Stimulated activated CD4-positive, alpha-beta T cell treated with anti-CD3 and anti-CD28 coated beads, Interleukin-4, amount 100 ng/mL, for 48 hours (primary cell): ENCODE results near the gene REEP1.
"Not testable (repeated sequence)": the region's sequence is repeated elsewhere in the genome, so short reads cannot be mapped to it uniquely, and the experiment has no call there.

Experiments
- DNase-seq, 2 donors: peaks; one replicate each; pipeline ENCODE4 v3.0.0-alpha.2; 2020; ENCODE audit warnings: low read depth in 2 of 2

Gene REEP1

DNA sequence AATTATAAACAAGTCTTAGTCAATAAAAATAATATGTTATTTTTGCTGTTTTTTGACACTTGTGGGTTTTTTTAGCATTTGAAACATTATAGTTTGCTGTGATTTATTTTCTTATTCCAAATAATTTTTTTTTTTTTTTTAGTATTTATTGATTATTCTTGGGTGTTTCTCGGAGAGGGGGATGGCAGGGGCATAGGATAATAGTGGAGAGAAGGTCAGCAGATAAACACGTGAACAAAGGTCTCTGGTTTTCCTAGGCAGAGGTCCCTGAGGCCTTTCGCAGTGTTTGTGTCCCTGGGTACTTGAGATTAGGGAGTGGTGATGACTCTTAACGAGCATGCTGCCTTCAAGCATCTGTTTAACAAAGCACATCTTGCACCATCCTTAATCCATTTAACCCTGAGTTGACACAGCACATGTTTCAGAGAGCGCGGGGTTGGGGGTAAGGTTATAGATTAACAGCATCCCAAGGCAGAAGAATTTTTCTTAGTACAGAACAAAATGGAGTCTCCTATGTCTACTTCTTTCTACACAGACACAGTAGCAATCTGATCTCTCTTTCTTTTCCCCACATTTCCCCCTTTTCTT, 8.5 kb upstream of the REEP1 start:
- DNase-seq = not testable (repeated sequence)

DNA sequence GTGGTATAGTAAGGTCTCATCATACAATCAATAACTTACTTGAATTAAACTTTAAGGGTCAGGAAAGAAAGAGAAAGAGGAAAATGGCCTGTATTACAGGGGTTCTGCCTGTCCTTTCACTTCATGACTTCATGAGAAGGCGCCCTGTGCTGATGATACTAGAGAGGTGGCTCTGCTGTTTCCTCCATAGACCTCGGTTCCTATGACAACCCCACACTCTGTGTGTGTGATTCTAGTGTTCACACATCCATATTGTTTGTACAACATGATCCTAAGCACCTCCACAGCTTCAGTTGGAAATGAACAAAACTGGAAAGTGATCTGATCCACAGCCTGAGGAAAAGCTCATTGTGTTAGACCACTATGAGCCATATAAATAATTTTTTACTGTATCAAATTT, 7.0 kb upstream of the REEP1 start:
- no peak for DNase-seq

DNA sequence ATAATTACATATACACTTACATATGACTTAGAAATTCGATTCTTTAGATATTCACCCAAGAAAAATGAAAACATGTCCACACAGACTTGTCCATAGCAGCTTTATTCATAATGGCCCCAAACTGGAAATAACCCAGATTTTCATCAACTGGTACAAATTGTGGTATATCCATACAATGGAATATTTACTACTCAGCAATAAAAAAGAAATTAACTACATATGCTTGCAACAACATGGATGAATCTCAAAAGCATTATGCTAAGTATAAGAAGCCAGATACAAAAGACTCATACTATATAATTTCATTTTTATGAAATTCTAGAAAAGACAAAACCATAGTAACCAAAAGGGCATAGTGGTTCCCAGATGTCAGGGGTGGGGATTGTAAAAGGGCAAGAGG, 5.1 kb upstream of the REEP1 start:
- DNase-seq = no peak

DNA sequence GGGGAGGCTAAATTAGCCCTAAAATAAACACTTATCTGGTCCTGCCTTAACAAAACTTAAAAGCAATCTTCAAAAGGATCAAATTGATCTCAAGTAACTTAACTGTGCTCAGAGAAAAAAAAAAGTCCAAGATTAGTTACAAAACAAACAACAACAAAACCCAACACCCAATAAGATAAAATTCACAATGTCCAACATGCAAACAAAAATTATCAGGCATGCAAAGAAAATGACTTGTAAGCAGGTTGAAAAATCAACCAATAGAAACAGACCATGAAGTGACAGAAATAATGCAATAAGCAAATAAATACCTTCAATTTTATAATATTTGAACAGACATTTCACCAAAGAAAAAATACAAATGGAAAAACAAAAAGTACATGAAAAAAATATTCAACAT, 4.0 kb upstream of the REEP1 start:
- no peak for DNase-seq

DNA sequence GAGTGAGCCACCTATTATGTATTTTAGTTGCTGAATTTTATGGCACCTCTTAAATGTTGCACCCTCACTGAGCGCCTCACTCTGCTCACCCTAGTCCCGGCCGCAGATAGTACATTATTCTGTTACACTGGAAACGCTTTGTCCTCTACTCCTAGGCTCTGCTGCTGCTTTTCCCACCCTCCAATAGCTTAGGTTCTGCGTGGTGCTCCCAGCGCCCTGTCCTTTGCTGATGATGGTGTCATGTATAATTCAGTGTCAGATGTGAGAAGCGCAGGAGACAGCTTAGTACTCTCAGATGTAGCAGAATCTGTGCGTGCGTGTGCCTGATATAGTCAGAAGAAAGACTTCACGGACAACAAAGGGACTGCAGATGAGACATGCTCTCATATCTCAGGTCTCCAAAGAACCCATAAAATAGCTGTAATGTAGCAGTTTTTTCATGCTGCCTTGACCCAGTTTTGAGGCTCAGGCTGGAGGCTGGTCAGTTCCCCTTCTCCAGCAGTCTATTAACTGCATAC, 1.4 kb upstream of the REEP1 start:
- no peak for DNase-seq

DNA sequence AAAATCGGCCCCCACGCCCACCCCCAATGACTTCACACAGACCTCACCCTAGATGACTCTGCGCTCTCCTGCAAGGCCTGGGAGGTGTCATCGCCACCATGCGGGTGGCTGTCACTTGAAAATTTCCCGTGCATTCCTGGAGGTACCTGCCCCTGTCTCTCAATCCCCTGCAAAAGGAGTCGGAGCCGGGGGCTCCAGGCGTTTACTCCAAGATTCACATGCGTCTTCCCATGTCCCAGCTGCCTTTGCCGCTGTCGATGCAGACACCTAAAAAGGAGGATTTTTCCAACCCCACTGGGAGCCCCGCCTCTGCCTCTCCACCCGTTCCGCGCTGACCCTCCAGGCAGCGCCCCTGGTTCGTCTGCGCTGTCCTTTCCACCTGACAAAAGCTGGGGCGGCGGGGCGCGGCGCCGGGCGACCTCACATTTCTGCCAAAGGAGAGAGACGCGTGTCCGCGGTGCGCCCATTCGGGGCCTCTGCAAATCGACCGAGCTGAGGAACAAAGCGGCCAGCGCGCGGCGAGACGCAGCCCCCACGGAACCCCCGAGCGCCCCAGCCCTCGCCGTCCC, 667 bp downstream of the REEP1 start:
- DNase-seq = no peak

DNA sequence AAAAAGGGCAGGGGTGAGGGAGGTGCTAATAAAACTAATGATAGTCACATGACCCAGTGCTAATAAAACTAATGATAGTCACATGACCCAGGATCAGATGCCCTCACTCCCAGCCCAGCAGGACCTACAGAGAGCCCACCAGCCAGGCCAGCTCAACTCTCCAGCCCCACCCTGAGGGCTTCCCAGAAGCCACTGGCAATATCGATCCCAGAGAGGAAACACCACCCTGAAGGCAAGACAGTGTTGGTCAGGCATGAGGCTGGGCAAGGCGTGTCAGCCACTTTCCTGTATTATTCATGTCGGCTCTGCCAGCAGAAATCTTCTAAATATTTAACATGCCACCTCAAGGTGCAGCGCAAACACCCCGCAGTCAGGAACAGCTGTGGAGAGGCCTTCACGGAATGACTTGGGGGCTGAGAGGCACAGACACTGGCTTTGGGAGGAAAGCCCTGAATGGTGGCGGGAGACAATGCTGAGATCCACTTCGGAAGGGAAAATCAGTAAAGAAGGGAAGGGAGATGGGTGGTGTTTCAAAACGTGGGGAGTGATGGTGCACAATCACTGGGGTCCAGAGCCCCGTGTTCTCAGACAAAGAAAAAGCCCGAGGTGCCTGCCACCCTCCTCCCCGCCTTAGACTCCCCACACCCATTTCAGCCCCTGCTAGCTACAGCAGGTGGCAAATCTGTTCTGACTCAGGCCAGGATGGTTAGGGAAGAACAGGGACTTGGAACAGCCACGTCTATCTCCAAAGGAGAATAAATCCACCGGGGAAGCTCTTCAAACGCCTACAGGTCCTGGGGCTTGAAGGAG, 1.4 kb downstream of the REEP1 start:
- no peak for DNase-seq

DNA sequence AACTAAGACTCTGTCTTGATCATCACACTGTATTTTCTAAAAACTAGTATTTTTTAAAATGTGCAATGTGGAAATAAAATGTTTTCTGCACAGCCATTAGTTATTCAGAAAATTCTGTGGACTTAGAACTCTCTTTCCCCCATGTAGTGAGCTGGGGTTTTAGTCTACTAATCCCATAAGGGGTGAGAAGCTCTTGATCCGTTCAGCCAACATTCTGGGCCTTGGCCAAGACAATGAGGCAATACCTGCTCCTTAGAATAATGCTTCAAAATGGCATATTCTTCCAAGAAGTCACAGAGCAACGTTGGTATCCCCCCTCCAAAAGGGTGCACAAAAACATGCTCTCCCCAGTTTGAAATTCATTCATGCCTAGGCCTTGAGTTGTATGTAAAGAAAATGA, 4.0 kb downstream of the REEP1 start:
- no peak for DNase-seq

DNA sequence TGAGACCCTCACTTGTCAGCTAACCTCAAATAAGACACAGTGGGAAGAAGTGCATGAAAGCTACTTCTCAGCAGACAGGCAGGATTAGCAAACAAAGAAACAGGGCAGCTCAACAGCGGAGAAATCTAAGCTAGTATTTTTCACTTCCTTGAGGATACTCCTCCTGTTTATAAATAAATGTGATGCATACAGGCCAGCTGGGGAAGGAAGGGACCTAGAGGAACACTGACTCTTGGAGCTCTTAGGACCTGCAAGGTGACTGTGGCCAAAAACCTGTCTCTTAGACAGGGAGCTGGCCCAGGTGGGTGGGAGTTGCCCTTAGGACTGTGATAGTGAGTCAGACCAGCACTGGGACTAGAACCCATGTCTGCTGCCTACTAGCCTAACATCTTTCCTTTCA, 4.8 kb downstream of the REEP1 start:
- DNase-seq = no peak

DNA sequence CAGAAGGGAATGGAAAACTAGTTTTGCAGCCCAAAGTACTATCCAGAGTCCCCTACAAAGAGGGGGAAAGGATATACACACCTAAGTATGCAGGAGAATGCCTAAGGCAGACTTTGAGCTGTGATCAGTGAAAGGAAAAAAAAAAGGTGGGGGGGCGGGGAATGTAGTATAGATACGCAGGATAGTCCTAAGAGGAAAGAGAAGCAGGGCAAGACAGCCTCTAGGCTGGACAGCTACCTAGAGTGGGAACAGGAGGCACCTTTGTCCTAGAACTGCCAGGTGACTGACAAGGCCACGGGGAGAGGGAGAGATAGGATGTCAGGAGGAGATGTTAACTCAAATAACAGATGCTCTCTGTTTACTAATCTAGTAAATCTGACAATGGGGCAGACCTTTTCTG, 6.0 kb downstream of the REEP1 start:
- no peak for DNase-seq

DNA sequence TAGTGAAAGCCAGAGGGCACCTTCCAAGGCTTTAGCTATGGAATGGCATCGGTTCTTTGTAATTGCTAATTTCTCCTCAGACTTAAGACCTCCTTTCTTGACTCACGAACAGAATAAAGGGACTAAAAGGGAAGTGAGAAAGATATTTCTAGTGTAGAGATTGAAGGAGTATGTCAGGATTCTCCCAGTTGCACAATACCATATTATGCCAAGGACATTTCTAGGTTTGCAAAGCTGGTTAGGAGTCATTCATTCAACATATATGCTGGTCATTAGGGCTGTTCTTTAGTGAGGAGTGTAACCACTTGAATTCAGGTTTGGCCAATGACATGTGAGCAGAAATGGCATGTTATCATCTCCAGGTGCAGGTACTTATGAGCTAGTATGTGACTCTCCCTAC, 7.4 kb downstream of the REEP1 start:
- DNase-seq = no peak

DNA sequence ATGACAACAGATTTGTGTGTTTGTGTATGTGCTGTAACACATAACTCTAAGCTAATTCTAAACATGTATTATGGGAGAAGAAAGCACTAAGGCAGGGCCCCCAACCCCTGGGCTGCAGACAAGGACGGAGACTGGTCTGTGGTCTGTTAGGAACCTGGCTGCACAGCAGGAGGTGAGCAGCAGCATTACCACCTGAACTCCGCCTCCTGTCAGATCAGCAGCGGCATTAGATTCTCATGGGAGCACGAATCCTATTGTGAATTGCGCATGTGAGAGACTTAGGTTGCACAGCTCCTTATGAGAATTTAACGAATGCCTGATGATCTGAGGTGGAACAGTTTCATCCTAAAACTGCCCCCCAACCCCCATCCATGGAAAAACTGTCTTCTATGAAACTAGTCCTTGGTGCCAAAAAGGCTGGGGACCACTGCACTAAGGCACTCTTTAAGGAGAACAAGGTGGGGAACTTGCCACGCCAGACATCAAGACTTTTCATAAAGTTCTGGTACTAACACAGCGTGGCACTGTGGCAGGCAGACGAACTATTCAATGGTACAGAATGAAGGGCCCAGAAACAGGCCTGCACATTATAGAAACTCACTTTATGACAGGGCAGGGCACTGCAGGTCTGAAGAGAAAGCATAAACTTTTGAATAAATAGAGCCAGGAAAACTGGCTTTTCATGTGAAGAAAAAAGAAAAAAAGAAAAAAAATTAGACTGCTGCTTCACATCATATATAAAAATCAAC, 14.0 kb downstream of the REEP1 start:
- DNase-seq = no peak

DNA sequence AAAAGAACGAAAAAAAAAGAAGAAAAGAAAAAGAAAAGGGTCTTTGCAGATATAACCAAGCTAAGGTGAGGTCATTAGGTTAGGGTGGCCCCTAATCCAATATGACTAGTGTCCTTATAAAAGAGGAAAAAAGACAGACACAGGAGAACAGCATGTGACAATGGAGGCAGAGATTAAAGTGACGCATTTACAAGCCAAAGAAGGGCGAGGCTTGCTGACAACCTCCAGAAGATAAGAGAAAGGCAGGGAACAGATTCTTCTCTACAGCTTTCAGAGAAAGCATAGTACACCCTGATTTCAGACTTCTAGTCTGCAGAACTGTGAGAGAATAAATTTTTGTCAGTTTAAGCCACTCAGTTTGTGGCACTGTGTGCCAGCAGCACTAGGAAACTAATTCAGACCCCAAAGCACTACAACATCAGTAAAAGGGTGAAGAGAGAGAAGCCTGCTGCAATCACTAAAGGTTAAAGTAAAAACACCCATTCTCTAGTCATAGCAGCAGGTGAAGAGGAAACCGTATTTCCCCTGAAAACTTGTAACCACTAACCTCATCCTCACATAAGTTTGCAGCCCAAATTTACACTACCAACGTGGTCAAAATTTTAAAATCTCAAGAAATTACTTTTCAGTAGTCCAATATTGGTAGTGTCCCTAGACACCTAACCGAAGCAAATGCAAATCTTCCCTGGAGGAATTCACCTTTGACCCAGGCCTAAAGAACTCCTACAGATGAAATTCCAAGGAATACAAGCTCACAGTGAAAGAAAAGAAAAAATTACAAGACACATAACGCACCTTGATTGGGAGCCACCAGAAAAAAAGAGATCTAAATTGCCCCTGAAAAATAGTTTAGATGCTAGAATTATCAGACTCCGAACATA, 17.5 kb downstream of the REEP1 start:
- DNase-seq = no peak

DNA sequence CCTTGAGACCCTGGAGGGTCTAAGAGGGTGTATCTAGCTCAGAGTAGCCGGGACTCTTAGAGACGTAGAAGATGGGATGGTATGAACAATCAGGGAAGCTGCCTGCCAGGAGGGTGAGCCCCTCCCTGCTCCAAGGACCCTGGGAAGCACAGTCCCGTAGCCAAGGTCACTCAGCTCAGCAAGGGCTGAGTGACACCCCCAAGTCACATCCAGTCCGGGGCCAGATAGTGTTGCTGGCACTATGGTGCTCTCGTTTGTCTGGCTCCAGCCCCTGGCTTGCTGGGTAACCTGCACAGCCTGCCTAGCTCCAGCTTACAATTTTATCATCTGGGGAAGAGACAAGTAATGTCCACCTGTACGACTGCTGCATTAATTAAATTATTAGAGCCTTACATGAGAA, 22.3 kb downstream of the REEP1 start:
- DNase-seq = no peak

DNA sequence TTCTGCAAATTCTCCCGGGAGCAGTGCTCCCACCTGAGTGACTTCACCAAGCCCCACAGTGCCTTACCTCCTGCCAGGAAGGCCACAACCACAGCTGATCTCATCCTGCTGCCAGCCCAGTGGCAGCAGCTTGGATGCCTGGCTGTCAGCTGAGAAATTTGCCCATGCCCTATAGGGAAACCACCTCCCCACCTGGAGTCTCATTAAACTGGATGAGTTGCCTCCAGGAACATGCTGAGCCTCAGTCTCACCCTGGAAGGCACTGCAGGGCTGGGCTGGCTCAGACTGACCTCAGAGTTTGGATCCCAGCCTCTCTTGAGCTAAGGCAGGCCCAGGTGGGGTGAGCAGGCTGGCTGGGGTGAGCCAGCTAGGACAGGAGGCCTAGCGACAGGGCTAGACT, 23.3 kb downstream of the REEP1 start:
- DNase-seq = no peak

DNA sequence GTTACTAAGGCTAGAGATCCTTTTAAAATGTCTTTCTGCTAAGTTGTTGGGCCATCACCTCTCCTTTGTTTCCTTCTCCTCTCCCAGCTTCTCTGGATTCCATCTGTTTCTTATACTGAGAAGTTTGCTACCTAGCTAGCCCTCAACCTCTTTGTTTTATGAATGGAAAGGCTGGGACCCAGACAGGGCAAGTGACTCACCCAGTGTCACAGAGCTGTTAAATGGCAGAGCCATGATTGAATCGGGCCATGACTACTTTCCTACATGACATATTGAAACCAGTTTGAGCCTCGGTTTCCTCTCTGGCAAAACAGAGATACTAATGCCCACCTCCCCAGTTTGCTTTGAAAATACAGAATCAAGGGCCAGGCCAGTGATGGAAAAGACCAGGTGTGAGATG, 24.1 kb downstream of the REEP1 start:
- no peak for DNase-seq

DNA sequence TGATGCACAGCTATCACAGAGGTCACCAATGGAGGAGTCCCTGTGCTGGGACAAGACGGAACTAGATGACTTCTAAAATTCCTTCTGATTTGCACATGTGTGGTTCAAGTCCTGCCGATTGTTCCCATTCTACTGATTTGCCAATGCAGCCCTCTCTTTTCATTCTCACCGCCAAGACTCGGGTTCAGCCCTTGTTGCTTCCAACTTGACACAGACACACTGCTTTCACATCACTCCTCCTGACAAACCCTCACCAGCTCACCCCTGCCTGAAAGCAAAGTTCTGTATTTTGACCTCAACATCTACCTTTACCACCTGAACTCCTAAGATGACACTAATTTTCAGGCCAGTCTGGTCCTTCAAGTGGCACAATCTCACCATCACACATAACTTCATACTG, 25.5 kb downstream of the REEP1 start:
- no peak for DNase-seq

DNA sequence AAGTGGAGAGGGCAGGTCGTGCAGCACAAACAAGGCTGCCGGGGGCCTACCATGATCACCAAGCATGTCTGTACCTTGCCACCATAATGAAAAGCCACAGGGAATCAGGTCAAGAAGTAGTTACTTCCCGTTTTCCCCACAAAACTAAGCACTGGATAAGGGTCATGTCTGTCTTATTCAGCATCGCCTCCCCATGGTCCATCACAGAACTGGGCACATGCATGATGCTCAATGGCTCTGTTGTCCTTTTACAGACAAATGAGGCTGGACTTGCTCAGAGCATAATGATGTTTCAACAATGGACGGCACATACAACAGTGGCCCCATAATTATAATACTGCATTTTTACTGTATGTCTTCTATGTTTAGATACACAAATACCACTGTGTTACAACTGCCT, 27.5 kb downstream of the REEP1 start:
- DNase-seq = no peak

DNA sequence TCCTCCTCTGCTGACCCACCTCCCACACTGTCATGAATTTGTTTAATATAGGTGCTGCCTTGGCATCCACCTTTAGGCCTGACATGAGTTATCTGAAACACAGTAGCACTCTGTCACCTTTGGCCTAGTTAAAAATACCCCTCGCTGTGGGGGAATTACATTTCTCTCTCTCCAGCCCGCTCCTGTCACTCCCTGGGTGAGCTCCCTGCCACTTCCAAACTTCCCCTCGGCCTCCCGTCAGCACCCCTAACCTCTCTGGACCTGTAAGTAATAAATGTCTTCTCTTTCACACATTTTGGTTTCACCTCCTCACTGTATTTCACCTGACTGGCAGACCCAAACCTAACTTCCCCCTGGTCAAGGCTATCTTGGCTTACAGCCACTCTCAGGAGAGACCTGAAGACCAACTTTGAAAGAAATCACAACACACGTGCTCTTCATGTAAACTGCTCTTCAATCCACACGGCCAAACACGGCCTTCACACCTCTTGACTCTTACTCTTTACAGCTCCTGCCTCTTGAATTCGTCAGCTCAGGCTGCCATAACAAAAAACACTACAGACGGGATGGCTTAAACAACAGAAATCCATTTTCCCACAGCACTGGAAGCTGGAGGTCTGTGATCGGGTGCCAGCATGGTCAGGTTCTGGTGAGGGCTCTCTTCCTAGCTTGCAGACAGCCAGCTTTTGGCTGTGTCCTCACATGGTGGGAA, 28.3 kb downstream of the REEP1 start:
- DNase-seq = no peak

DNA sequence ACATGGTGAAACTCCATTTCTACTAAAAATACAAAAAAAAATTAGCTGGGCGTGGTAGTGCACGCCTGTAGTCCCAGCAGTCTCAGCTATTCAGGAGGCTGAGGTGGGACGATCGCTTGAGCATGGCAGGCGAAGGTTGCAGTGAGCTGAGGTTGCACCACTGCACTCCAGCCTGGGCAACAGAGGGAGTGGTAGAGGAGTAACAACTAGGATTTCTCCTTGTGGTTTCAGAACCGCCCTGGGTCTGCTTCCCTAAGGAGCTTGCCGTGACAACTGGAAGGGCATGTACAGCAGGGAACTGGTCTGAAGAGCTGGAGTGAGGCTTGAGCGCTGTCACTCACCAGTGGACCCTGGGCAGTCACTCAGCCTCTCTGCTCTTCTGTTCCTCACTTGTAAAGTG, 29.1 kb downstream of the REEP1 start:
- DNase-seq = no peak

DNA sequence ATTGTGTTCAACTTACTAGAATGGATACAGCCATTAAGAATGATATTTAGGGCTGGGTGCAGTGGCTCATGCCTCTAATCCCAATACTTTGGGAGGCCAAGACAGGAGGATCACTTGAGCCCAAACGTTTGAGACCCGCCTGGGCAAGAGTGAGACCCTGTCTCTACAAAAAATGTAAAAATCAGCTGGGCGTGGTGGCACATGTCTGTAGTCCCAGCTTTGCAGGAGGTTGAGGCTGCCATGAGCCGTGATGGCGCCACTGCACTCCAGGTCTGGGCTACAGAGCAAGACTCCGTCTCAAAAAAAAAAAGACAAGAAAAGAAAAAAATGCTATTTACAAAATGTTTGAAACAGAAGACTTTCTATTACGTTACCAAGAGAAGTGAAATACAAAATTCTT, 30.0 kb downstream of the REEP1 start:
- DNase-seq = no peak
